M059J (cell line): Measurements from ENCODE around the gene TFF3. TPM values are rescaled to one million over a fixed set of nuclear protein-coding genes. Genes with fewer than 3 reads are reported as not detected.
A peak's percentile ranks its signal among the peaks of the same experiment; 100 is the strongest.

Experiments
- DNase-seq: peaks from one replicate; pipeline ENCODE4 v3.0.0-alpha.2; 2012; ENCODE audit warnings: low read depth
- total RNA-seq: library from RNA; depleted of rRNA; stranded (reverse); fragments of >200 nt; shearing (Covaris generic); gene quantifications from 2 replicates; pipeline ENCODE4 v1.2.3, GENCODE V29; 2014

The TFF3 gene
- total RNA-seq, 1 experiment from 2014 or later = 0.52 TPM

DNA sequence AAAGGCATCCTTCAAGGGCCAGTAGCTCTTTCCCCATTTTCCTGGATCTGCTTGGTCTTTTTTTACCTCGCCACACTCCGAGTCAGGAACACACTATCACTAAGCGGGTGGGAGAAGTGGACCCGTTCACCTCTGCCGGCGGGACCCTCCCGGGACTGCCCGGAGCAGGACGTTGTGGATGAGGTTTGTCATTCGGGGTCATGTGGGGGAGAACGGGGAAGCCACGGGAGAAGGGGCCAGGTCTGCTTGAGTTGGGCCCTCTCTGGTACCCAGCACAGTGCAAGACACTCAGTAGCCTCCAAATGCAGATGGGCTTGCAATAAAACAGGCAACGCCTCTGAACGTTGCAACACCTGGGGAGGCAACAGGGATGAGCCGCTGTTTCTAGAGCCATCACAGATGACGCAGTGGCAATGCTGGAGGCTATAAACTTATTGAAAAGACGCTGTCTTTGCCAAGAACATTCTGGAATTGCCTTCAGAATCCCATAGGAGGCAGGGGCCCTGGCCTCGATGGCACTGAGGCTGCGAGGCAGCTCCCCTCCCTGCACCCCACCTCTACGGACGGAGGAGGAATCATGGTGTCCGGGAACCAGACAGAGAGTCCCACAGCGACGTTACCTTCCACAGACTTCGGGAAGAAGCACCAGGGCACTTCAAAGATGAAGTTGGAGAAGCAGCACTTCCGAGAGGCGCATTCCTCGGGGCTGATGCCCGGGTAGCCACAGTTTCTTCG, 31.8 kb upstream of the TFF3 start:
- no peak for DNase-seq

DNA sequence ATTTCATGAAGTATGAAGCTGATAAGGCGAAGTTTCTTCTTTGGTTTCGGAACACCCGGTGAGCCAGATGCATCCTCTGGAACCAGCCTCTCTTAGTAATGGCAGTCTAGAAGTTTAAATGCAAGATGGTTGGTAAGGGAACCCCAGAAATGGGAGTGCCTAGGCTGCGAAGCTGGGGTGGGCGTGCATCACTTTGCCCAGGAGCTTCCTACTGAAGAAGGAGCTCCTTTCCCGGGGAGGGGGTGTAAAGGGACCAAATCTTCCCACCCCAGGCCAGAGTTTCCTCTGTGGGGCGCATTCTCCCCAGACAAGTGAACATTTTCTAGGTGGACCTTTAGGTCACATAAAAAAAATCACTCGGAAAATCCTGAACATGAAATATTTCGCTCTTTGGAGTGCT, 31.2 kb upstream of the TFF3 start:
- DNase-seq = no peak

DNA sequence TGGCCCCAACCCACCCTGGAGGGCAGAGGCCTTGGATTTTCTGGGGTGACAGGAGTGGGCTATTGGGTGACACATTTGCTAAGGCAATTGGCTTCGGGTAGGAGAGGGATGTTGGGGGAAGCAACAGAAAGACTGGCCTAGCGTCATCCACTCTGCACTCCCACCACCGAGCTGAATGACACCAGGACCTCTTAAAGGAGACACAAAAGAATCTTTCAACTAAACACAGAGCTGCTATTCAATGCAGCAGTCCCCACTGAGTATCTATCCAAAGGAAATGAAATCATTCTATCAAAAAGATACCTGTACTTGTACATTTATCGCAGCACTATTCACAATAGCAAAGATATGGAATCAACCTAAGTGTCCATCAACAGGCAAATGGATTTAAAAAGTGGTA, 29.4 kb upstream of the TFF3 start:
- no peak for DNase-seq

DNA sequence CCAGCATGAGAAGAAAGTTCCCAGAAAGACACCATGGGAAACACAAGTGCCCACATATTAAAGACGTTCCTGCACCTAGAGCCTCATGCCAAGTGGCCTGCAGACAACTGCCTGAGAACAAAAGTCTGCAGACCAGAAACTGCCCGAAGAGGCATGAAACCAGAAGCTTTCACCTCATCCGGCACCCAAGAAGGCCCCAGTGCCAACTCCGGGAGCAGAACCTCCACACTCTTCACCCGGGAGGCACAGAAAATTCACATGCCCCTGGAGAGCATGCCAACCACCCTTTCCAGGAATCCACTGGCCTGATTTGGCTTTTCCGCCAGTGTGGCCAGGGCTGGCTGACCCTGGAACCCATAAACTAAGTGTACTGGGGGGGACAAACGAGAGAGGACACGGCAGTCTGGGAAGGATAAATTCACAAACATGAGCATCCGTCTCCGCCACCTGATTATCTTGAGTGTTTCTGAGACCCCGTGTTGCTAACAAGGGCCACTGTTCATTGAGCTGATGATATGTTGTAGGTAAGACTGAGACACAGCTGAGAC, 28.8 kb upstream of the TFF3 start:
- no peak for DNase-seq

DNA sequence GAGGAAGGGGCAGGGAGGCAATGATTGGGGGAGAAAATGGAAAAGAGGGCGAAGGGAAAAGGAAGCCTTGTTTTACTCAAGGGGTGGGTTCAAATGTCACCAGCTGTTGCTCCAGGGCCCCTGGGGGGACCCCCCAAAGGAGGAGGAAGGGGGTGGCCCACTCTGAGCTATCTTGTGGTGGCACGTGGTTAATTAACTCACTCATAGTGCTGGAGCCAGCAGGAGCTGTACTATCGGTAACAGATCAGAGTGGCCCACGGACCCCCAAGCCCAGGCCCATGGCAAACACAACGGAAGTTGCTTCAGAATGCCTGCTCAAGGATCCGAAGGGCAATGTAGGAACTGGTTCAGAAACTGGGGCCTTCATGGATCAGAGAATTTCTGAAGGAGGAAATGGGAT, 28.3 kb upstream of the TFF3 start:
- no peak for DNase-seq

DNA sequence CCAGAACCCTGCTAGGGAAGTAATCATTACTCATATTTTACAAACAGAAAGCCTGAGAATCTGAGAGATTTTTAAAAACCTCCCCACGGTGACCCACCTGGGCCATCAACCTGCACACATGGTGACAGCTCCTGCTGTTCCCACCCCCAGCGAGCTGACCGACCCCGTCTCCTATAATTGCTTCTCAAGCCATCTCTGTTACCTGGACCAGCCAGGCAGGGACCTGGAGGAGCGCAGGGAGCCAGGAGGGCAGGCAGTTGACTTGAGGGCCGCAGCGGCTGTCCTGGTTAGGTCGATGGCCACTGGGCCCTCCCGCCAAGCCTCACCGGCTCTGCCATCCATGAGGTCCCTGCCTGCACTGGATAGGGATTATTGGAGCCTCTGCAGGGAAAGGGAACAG, 27.9 kb upstream of the TFF3 start:
- no peak for DNase-seq

DNA sequence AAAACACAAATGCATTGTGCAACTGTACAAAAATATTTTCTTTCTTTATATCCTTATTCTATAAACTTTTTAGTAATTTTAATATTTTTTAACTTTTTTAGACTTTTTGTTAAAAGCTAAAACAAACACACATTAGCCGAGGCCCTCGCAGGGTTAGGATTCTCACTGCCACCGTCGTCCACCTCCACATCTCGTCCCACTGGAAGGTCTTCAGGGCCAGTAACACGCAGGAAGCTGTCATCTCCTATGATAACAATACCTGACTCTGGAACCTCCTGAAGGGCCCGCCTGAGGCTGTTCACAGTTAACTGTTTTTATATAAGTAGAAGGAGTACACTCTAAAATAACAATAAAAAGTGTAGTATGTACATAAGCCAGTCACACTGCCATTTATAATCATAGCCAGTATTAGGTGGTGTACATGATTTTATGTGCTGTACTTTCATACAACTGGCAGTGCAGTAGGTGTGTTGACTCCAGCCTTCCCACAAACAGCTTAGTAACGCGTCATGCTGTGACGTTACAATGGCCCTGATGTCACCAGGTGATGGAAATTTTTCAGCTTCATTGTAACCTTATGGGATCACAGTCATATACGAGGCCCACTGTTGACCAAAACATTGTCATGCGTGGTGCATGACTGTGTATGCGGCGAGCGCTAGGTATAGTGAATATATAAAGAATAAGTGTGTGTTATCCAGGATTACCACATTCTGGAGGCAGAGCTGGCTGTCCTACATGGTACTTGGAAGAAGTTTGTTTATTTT, 26.8 kb upstream of the TFF3 start:
- no peak for DNase-seq

DNA sequence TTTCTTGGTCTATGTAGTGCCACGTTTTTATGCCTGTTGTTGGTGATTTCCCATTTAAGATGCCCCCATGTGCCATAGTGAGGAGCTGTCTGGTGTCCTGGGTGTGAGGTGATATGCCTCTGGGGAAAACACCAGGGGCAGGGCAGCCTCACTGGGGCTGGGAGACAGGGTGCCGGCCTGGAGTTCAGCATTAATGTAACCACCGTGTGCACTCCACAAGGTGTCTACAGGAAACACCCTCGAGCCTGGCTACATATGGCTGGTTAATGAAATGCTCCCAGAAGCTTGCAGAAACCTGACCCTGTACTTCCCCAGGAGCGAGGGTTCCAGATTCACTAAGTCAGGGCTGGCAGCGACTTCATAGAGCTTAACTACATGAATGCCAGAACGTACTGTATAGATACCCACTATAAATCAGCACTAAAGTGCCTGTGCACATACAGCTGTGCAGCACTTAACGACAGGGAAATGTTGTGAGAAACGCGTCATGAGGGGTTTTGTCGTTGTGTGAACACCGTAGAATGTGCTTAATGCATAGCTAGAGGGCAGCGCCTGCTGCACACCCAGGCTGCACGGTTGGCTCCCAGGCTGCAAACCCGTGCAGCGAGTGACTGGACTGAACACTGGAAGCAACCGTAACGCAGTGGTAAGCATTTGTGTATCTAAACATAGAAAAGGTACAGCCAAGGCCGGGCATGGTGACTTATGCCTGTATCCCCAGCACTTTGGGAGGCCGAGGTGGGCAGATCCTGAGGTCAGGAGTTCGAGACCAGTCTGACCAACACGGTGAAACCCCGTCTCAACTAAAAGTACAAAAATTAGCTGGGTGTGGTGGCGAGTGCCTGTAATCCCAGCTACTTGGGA, 25.2 kb upstream of the TFF3 start:
- DNase-seq = no peak

DNA sequence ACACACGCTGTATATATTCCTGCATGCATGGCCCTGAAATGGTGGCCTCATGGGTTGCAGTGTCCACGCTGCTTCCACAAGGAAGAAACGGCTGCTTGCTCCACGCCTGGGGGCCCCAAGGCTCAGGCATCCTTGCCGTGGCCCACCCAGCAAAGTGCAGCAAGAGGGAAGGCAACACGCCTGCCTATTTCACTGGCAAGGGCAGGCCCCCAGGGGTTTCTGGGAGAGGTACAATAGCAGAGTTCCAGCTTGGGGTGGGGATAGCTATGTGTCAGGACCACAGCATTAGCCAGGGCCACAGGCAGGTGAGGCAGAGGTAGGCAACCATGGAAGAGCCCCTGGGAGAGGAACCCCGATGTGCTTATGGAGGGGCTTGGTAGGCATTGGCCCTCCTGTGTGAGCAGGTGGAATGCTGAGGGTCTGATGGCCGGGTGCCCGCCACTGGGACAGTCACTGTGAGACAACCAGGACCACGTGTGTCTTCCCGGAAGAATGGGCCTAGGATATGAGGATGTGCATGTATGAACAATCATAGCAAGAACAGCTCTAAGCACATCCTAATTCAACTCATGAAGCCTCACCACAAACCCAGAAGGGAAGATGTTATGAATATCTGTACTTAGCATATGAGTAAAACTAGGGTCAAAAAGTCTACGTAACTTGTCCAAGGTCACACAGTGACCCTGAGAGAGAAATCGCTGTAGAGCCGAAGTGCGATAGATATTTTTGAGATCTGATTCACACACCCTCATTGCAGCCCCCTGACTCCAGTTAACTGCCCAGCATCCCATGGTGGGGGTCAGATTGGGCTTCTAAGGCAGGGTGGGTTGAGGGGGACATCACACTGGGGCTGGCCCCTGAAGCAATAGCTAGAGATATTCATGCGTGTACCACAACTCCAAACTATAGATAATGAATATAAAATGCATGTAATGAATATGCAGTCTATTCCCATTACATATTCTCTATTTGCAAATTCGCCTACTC, 23.8 kb upstream of the TFF3 start:
- DNase-seq = no peak

DNA sequence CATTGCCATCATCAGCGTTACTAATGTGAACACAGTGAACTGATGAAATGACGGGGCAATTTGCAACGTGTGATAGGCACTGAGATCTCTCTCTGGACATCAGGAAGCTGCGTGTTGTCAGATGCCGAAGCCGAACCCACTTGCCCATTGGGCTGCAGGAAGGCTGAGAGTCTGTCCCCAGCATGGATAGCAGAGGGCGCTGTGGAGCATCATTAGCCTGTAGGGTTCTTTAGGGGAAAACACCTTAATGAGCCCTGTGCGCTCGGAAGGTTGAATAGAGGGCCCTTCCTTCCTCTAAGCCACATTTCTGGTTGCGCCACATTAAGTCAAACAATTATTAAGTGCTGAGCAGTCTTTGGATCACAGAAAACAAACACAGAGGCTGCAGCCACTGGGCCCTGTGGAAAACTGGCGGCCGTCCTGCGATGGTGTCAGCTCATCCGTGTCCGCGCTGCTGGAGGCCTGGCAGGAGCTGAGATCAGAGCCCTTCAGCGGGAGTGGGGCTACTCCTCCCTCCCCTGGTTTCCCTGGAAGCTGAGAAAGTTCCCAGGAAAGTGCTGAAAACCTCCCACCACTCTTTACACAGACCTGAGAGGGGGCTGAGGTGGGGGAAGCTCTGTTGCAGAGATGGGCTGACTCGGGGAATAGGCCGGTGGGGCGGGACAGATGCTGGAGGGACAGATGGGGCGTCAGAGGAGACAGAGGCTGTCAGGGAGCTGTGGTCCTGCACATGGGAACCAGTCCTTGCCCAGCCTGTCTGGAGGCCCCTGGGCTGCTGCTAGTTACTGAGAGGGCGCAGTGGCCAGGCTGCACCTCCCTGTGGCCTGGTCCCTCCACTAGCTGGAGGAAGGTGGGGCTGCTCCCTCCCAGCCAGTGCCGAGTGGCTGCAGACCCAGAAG, 22.9 kb upstream of the TFF3 start:
- DNase-seq = peak; percentile 63

DNA sequence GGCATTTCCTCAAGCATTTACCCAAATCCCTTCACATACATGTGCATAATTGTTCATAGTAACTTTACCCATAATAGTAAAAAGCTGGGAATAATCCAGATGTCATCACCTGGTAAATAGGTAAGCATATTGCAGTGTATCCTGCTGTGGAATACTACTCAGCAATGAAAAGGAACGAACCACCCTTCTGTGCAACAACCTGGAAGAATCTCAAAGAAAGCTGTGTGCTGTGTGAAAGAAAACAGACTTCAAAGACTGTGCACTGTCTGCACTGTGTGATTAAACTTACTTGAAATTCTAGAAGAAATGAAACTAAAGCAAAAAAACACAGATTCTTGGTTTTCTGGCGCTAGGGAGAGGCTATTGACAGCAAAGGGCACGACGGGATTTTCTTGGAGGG, 22.1 kb upstream of the TFF3 start:
- no peak for DNase-seq

DNA sequence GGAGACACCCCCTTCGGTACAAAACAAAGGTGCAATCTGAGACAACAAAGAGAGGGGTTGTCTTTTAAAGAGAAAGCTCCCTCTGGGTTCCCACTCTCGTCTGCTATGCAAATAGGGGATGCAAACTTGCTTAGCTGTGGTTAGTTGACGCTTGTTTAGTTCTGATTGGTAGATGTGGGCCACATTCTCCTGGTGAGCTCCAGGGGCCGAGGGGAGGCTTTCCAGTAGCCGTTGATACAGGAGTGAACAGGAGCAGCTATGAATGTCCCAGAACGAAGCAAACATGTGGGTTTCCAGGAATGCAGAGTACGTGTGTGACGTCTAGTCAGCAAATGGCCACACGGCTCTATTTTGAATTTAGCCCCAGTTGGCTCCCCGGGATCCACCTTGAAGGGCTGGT, 20.8 kb upstream of the TFF3 start:
- peak; percentile 13 for DNase-seq

DNA sequence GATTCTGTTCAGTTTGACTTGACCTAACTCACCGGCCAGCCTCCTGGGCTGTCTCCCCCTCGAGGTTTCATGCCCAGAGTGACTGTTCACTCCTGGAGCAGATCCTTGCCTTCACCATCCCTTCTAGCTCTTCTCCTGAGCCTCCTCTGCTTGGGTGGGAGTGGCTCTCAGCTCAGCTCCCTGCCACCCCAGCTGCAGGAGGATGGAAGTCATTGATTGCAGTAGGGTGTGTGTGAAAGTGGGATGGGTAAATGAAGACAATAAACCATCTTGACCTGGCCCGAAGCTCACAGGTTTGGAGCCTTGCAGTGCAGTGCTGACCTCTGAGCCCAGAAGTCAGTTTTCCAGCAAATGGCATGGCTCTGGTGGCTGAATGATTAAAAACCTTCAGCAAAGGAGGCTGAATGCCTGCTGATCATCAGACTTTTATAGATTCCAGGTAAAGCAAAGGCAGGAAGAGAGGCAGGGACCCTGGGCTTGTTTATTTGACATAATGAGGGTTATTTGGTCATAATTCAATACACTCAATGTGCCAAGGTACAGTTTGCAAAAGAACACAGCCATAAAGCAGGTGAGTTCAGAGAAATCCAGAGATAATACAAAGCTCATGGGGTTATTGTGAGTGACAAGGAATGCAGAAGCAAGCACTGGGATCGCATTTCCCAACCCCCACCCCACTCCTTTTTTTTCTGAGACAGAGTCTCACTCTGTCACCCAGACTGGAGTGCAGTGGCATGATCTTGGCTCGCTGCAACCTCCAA, 17.5 kb upstream of the TFF3 start:
- no peak for DNase-seq

DNA sequence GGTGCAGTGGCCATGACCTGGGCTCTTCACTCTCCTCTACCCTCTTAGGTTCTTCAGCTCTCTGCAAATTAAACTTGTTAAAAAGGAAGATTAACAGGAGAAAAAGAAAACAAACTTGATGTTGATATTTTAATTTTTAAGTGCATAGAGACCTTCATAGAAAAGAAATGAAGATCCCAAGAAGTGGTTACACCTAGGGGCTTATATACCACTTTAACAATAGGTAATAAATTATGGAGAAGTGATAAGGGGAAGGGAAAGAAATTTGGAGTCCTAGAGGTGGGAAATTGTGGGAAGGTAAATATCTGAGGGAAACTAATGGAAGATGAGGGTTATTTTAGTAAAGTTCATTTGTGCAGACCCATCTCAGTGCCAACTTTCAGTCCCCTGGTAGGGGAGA, 16.5 kb upstream of the TFF3 start:
- no peak for DNase-seq

DNA sequence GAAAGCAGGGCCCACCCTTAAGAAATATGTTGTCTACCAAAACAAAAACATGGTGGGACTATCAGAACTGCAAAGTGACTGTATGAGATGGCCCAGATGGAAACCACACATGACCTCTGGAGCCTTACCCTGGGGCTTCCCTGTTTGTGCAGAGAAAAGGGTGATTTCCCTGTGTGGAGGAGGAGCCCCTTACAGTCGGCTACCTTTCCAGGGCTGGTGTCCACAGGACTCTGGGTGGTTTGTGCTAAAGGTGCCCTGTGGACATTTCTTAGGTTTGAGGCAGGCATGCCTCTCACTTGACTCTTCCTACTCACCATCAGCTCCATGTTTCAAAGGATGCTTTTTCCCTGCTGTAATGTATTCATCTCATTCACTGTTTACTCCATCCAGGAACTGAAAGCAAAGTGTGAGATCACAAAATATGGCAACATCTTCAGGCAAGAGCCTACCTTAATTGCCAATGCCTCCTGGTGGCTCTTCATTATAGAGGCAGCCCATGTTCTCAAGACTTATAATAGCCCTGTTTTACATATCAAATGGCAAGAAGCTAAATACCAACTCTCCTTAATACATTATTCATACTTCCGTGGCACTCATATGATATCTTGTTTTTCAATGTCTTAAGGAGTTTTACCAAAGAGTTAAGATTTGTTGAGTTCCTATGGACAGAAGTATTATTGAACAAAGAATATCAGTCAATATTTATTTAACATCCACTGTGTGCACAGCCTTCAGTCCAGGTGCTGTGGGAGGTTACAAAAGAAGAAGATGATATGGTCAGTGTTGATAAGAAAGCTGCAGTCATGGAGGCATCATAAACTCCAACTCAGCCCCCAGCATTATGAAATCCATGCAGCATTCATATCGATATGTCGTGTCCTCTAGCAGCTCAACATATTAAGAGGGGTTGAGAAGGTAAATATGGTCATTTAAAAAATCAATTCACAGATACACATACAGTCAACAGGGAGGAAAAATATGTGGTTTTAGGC, 15.5 kb upstream of the TFF3 start:
- no peak for DNase-seq

DNA sequence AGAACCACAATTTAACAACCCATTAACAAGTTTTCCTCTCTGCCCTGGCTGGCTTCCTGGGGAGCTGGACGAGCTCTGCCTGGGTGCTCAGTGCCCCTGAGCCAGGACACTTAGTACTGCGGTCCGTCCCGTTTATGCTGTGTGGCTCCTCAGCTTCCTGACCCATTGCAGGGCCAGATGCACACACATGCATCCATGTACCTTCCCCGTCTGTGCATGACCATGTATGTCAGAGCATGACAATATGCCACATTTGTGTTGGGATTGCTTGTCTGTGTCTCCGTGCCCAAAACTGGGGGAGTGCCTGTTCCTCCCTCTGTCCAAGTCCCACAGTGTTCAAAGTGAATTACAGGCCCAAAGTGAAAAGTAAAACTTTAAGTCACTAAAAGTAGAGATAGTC, 9.7 kb upstream of the TFF3 start:
- DNase-seq = no peak

DNA sequence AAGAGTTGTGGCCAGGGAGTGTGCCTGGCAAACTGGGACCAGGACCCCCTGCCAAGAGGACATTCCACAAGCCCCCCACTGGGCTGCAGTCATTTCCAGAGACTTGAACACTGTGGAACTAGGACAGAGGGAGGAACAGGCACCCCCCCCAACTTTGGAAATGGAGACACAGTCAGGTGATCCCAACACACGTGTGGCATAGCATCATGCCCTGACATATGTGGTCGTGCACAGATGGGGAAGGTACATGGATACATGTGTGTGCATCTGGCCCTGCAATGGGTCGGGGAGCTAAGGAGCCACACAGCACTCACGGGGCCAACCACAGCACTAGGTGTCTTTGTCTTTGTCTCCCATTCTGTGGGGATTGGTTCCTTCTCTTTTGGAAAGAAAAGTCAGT, 6.6 kb upstream of the TFF3 start:
- no peak for DNase-seq

DNA sequence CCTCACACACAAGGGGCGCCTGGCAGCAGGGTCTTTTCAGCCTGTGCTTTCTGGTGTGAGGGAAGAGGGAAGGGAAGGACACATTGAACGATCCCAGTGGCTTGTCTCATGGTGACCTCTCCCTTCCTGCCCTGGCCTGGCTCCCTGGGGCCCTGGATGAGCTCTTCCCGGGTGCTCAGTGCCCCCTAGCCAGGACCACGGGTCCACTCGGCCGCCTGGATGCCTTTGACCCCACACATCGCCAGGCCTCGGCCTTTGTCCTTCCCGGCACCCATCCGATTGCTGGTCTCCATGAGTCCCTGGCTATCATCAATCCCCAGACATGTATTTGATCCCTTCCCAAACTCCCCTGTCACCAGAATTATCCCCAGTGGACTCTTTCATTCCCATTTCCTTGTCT, 6.0 kb upstream of the TFF3 start:
- no peak for DNase-seq
